Hematopoietic multipotent progenitor cell treated with erythropoietin and hydrocortisone succinate and interleukin-3 and kit ligand, for 15 days (in vitro differentiated cells): Measurements from ENCODE around the gene ORM2.

Experiments
- DNase-seq: peaks from one replicate; pipeline ENCODE4 v3.0.0-alpha.2; 2015; ENCODE audit warnings: low spot score

Gene ORM2

DNA sequence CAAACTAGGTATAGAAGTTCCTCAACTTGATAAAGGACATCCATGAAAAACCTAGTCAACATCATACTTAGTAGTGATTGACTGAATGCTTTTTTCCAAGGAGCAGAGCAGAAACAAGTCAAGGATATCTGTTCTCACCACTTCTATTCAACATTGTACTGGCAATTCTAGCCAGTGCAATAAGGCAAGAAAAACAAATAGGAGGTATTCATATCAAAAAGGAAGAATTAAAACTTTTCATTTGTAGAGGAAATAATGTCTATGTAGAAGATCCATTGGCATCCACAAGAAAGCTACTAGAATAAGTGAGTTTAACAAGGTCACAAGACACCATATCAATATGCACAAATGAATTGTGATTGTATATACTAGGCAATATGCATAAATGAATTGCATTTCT lies 35.0 kb upstream of the ORM2 start:
- no peak for DNase-seq

DNA sequence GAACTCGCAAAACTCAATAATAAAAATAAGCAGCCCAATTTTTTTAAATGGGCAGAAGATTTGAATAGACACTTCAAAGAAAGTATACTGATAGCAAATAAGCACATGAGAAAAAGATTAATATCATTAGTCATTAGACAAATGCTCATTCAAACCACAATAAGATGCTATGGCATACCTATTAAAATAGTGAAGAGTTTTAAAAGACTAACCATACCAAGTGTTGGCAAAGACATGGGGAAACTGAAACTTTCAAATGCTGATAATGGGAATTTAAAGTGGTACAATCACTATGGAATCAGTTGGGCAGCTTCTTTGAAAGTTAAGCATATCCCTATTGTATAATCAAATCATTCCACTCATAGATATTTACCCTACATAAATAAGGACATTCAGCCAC lies 33.3 kb upstream of the ORM2 start:
- no peak for DNase-seq

DNA sequence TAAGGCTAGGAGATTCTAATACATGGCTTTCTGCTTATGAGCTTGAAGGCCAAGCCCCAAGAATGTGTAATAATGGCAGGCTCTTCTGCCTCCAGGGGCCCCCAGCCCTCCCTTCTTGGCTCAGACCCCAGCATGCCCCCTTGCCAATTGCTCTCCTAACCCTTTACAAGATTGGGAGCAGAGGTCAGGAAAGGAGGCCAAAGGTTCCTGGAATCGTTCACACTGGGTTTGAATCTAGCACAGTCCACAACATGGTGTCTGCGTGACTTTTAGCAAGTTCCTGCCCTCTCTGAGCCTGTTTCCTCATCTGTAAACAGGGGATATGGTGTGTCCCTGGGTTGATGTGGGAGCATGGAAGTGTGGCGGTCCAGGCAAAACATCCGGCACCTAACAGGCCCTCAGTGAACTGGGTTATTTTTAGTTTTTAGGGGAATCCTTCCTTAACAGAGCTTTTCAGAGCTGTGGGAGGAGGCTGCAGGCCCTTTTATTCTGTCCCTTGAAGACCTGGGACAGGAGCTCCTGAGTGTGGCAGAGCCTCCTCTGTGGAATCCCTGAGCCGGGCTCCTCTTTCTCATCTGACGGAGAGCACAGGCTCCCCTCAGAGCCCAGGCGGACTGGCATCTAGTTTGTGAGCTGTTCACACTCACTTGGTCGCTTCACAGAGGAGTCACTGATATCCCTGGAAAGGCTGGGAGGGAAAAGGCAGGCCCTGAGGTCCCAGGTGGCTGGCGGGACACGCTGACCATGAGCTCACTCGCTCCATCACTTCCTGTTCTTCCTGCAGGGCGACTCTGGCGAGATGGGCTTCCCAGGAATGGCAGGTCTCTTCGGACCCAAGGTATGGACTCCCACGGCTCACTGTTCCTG lies 30.1 kb upstream of the ORM2 start:
- no peak for DNase-seq

DNA sequence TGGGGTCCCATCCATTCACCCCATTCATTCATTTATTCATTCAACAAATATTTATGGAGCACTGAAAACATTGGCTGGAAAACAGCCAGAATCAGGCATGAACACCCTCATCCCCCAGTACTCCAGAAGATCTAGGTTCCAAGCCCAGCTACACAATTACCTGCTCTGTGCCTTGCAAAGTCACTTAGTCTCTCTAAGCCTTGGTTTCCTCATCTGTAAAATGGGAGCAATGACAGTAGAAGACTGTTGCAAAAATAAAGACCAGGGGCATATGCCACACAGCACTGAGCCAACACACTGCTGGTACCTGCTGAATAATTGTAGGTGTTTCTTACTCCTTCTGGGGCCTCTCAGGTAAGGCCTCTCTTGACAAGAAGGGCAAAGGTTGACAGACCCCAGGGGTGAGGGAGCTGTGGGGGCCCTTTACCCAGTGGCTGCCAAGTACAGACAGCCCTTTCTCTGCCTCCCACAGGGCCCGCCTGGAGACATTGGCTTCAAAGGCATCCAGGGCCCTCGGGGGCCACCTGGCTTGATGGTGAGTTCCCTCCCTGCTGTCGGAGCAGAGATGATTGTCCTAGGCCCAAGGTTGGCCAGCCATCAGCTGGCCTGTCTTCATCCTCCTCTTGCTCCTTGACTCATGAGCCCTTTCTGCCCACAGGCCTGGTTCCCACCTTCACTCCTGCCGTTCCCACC lies 29.4 kb upstream of the ORM2 start:
- DNase-seq, result no peak

DNA sequence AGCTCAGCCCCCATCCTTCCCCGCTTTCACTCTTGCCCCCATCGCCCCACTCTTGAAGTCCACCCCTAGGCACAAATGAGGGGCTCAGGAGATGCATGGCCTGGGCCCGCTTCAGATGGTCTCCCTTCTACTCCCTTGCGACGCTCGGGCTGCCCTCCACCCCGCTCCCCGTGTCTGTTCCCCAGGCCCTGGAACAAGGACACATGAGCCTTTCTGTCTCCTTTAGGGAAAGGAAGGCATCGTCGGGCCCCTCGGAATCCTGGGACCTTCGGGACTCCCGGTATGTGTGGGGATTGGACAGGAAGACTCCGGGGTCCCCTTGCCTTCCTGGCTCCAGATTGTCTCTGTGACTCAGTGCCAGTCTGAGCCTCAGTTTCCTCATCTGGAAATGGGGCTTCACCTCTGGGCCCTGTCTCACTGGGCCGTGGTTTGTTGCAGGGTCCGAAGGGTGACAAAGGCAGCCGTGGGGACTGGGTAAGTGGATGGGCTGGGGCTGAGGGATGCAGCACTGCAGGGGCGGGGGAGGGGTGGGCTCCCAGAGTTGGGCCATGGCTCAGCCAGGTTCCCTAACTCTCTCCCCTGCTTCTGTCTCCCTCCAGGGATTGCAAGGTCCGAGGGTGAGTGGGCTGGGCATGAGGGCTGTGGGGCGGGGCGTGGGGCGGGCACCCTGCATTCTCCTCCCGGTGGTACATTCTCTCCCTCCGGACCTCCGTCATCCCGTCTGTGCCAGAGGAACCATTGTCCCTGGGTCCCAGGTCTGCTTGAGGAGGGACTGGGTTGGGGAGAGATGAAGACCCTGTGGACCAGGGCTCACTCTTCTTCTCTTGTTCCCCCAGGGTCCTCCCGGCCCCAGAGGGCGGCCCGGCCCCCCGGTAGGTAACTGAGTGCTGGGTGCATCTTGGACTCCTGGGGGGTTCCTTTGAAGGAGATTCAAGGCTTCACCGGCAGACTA lies 28.5 kb upstream of the ORM2 start:
- DNase-seq, result no peak

DNA sequence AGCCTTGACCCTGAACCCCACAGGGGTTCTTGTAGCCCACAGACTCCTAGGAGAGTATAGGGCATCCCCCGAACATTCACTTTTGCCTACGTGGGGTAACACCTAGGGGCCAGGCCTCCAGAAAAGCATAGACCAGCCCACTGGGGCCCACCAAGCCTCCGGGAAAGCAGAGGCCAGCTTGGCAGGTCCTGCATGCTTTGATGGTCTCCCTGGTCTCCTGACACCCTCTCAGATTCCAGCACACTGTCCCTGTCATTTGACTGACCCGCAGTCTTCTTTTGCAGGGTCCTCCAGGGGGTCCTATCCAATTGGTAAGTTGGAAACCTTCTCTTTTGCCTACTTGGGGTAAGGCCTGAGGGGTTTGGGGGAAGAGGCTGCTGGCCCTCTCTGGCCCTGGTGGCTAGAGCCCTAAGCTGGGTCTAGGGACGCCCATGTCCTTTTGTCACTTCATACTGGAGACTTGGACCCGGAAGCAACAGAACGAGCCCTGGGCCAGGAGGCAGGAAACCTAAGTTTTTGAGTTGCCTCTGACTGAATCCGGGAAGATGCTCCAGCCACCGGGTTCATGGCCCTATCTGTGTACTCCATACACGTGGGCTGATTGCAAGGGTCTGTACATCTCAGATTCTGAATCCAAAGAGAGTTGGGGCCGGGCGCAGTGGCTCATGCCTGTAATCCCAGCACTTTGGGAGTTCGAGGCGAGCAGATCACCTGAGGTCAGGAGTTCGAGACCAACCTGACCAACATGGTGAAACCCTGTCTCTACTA lies 27.7 kb upstream of the ORM2 start:
- no peak for DNase-seq

DNA sequence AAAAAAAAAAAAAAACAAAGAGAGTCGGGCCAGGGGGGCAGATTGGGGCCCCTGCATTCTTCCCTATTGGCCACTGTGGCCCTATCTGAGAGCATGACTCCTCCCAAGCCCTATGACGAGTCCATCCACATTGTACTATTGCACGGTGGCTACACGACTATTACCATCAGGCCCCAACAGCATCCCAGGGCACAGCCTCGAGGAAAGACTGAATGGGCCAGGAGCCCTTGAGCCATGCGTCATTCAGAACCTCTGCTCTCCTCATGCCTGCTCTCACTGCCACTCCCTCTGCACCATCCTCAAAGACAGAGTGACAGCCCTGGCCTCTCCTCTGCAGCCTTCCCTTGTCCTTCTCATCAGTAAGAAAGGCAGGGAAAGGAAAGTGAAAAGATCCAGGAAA lies 26.9 kb upstream of the ORM2 start:
- DNase-seq, result no peak

DNA sequence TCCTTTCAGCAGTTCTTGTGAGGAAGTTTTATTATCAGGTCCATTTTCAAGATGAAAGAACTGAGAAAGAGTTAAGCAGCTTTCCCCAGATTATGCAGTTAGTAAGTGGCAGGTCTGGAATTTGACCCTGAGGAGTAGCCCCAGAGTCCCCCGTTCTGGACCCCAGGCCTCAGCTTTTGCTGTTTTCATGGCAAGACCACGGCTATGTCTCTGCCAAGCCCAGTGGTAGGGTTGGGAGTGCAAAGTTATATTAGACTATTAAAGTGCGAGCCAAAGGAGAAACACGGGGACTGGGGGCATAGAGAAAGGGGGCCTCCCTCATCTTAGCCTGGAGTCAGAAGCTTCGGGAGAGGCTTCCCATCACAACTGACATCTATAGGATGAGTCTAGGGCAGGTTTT lies 26.1 kb upstream of the ORM2 start:
- no peak for DNase-seq

DNA sequence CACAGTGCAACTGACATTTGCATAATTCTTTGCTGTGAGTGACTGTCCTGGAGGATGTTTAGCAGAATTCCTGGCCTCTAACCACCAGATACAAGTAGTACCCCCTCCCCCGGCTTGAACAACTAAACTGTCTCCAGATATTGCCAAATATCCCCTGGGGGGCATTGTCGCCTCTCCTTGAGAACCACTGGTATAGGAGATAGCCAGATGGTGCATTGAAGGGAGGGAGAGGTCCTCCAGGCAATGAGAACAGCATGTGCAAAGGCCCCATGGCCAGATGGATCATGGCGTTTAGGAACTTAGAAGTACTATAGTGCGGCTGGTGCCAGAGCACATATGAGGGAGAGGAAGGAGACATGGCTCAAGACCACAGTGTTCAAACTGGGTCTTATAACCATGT lies 25.7 kb upstream of the ORM2 start:
- DNase-seq, result no peak

DNA sequence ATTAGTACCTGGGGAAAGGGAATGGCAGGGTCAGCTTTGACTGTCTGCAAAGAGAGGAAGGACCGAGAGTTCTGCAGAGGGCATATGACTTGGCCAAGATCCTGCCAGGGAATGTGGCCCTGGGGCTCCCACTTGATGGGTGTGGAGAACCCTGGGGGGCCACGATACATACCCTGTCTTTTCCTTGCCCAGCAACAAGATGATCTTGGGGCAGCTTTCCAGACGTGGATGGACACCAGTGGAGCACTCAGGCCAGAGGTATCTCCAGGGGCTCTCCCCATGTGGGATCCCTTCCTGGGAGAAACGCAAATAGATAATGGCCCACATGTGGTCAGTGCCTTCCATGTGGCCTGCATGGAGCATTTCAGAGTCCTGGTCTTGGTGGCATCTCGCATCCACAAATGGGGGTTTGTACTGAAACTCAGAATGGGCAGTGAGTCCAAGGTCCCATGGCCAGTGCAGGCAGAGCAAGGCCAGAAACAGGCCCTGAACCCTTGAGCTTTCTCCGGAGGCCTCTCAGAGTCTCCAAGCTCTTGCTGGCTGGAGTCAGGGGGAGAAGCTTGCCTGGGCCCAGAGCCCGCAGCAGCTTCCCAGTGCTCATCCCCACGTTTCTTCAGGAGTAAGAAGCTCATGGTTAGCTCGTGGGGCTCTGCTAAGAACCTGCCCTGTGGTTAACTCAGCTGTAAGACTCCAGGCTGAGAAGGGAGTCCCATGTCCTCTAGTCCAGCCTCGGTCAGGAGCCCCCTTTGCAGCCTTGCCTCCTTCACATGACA lies 25.1 kb upstream of the ORM2 start:
- DNase-seq, result no peak

DNA sequence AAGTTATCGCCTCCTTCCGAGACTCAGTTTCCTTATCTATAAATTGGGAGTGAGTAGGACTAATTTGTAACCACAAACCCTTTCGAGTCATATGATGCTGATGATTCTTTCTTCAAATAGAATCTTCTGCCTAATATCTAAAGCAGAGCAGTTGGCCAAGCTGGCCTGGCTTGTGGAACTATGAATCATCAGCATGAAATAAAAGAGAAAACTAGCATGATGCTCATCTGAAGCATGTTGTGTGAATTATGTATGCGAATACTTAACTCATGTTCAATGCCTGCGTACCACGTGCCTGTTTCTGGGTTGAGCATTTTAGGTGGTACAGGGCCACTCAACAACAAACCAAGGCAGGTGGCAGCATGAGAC lies 21.8 kb upstream of the ORM2 start:
- DNase-seq, result no peak

DNA sequence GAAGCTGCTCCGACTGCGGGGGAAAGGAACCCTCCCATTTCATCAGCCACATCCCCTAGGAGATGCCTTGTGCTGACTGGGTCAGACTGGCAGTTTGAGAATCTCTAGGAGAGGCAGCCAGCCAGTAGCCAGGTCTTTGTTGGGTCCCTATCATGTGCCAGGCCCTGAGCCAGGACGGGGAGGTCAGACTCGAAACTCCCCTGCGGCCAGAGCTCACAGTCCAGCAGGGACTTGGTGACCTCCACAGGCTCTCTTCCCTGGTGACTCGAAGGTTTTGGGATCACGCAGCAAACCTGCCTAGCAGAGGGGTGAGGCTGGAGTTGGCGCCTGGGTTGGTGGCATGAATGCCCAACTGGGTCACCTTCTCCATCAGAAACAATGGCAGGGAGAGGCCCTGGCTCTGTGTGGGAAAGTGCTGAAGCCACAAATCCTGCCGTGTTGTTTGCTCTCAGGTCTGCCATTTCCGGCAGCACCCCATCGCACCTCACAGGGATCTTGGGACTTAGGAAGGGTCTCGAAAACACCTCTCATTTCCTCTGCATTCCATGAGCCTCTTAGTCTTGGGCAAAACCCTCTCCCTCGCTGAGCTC lies 21.2 kb upstream of the ORM2 start:
- no peak for DNase-seq

DNA sequence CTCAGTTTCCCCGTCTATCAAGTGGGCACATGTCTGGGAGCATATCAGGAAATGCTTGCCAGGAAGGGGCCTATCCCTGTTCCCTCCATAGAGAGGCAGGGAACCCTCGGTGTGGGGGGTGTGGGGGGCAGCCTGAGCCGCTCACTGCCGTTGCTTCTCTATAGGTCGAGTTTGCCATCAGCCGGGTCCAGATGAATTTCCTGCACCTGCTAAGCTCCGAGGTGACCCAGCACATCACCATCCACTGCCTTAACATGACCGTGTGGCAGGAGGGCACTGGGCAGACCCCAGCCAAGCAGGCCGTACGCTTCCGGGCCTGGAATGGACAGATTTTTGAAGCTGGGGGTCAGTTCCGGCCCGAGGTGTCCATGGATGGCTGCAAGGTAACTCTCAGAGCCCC lies 20.6 kb upstream of the ORM2 start:
- no peak for DNase-seq

DNA sequence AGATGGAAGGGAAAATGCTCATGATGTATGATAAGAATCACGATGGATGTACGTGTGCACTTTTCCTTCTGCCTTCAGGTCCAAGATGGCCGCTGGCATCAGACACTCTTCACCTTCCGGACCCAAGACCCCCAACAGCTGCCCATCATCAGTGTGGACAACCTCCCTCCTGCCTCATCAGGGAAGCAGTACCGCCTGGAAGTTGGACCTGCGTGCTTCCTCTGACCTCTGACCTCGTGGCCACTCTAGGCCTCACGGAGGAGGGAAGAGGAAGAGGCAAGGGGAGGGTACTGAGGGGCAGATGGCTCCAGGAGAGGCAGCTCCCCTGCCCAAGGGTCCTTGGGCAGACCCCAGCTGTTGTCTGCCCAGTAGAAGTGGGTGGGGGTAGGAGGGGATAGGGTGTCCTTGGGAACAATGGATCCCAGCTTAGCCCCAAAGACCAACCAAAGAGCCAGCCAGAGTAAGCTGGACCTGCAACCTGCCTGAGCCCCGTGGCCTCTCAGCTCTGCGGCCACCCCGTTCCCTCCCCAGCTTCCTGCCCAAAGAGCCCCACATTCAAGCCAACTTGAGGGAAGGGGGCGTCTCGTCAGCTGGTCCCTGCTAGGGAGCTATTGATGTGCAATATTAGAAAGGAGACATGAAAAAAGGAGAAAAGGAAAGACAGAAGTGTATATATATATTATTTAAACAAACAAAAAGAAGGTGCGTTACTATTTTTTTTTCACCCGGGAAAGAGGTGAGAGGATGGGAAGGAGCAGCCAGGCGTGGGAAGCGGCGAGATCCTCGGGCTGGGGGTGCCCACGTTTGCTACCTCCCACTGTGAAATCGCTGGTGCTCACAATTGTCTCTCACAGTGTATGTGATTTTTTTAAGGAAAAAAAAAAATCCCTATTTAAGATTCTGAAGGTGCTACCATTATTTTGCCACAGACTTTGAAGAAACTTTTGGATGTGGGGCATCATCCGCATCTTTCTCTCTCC lies 18.9 kb upstream of the ORM2 start:
- no peak for DNase-seq

DNA sequence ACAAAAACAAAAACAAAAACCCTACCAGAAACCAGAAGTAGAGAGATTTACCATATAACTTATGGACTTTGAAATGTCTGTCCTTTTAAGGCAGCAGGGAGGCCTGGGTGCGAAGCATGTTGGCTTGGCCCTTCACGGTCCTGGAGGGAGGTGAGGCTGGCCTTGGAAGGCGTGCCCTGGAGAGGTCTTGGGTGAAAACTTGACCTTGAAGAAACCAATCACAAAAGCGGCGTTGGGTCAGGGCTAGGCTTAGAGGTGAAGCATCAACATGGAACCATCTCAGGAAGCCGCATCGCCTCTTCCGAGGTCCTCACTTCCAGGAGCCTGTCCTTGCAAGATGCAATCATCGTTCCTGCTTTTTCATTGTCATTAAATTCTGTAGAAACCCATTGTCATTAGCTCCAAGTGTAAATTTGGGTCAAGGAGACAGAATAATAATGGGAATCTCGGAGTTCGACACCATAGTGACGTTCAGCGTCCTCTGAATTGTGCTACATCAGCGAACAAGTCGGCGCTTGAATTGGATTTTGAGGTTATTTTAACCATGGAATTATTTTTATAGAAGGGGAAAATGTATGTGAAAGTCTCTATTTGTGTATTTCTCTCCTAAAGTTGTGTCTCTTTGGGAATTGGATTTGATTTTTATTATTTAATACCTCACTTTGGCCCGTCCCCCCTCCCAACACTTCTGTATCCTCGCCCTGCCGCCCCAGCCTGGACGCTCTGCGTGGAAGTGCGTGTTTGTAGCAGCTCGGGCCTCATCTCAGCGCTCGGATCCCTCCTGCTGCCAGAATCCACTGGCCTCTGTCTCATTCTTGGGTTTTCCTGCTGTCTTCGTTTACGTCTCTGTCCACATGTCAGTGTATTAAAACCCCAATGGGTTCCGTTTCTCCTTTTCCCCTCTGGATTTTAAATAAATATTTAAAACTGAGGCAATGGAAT lies 17.8 kb upstream of the ORM2 start:
- no peak for DNase-seq

DNA sequence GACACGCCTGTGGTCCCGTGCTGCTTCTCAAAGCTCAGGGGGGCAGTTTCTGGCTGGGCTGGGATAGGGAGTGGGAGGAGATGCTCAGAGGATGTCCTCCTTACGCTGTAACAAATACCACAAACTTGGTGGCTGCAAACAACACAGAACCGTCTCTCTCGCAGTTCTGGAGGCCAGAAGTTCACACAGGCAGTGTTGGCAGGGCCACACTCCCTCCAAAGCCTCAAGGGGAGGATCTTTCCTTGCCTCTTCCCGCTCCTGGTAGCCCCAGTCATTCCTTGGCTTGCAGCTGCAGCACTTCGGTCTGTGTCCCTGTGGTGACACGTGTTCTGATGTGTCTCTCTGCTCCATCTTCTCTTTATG lies 17.2 kb upstream of the ORM2 start:
- no peak for DNase-seq

DNA sequence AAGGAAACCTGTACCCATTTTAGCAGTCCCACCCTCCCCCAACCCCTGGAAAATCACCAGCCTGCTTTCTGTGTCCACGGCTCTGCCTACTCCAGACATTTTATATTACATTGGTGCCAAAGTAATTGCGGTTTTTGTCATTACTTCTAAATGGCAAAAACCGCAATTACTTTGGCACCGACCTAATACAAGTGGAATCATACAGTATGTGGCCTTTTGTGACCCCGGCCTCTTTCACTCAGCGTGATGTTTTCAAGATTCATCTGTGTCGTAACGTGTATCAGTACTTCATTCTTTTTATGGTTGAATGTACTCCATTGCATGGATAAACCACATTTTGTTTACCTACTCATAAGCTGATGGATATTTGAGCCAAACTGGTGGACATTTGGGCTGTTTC lies 16.5 kb upstream of the ORM2 start:
- no peak for DNase-seq

DNA sequence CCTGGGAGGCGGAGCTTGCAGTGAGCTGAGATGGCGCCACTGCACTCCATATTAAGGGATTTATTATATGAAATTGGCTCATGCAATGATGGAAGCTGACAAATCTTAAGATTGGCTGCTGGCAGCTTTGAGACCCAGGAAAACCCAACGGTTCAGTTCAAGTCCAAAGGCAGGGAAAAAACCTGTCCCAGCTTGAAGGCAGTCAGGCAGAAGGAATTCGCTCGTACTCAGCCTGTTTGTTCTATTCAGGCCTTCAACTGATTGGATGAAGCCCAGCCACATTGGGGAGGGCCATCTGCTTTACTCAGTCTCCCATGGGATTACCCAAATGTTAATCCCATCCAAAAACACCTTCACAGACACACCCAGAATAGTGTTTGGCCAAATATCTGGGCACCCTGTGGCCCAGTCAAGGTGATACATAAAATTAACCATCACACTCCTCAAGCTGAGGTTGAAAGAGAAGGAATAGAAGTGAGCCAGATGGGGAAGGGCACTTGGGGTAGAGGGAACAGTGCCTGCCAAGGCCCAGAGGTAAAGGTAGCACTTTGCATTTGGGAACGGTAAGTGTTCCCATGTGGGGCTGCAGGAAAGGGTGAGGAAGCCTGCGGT lies 15.3 kb upstream of the ORM2 start:
- no peak for DNase-seq
